GM12864 (cell line): ENCODE data around the gene SLC22A16.

Experiments
- DNase-seq: peaks from one replicate; pipeline ENCODE4 v3.0.0-alpha.2; 2011; ENCODE audit warnings: low read depth
- H3K4me3 ChIP-seq: 2 replicates; pipeline ENCODE4 v1.5.1; 2011; ENCODE audit warnings: mild to moderate bottlenecking, low read depth, low read length, control low read depth
- CTCF ChIP-seq: IDR thresholded peaks from 2 replicates; pipeline ENCODE4 v1.5.1; 2011; ENCODE audit warnings: low read depth, mild to moderate bottlenecking, moderate library complexity, low read length, control low read depth, inconsistent platforms; ENCODE audit errors: missing control alignments

Gene SLC22A16

GRCh38 chr6:110395221-110395620 is 81.2 kb downstream of the SLC22A16 start:
- no peak for TF ChIP-seq CTCF
- no peak overlapping the region for H3K4me3 ChIP-seq
- no peak for DNase-seq

- H3K4me3 ChIP-seq = no peak overlapping the region
- DNase-seq = no peak
- TF ChIP-seq CTCF = no peak
These were observed 82.0 kb downstream of the SLC22A16 start for GRCh38 chr6:110394409-110394808.

- no peak for TF ChIP-seq CTCF
- H3K4me3 ChIP-seq = no peak overlapping the region
- DNase-seq = no peak
These were observed 83.7 kb downstream of the SLC22A16 start for GRCh38 chr6:110392727-110393126.

- DNase-seq = no peak
- no peak overlapping the region for H3K4me3 ChIP-seq
- no peak for TF ChIP-seq CTCF
These were observed 86.0 kb downstream of the SLC22A16 start for GRCh38 chr6:110390404-110390803.

- TF ChIP-seq CTCF = no peak
- no peak for DNase-seq
- H3K4me3 ChIP-seq = no peak overlapping the region
These were observed 86.6 kb downstream of the SLC22A16 start for GRCh38 chr6:110389689-110390382.

- no peak for DNase-seq
- TF ChIP-seq CTCF = no peak
These were observed 88.4 kb downstream of the SLC22A16 start for GRCh38 chr6:110387986-110388385.

GRCh38 chr6:110385458-110385863 is 91.0 kb downstream of the SLC22A16 start:
- DNase-seq = no peak
- TF ChIP-seq CTCF = no peak
- H3K4me3 ChIP-seq = no peak overlapping the region

More at GRCh38 chr6:110387986-110388385, 88.4 kb downstream of the SLC22A16 start:
- H3K4me3 ChIP-seq = no peak overlapping the region
